Measurements from ENCODE around the gene ETS1.

DNA sequence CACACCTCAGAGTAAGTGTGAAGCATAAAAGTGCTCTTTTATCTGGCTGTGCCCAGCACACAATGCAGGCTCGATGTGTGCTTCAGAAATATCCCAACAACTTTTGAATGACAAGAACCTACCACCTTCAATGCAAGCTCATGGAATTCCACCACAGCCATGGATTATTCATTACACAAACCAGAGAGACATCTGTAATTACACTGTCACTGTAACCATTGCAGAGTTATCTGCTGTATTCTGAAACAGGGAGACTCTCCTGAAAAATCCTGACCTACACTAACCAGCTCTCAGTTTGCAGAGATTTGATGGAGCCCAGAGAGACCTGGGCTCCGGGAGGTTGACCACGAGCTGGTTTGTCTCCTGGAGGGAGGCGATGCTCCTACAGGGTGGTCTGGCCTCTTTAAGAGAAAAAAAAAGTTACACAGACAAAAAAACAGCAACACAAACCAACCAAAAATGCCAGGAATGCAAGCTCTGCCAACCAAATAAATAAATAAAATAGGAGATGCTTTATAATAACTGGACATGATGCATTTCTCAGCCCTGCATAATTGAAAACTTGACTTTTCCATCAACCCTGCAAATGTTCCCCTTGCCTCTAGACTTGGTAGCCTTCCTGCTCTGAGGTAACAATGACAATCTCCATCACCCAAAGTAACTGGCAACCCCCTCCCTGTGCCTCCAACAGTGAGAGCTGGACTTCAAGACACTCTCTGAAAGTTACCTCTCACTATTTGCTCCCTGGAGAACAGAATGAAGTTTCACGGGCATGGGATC is 69.7 kb downstream of the ETS1 start:
- TF ChIP-seq, protein P1, sequence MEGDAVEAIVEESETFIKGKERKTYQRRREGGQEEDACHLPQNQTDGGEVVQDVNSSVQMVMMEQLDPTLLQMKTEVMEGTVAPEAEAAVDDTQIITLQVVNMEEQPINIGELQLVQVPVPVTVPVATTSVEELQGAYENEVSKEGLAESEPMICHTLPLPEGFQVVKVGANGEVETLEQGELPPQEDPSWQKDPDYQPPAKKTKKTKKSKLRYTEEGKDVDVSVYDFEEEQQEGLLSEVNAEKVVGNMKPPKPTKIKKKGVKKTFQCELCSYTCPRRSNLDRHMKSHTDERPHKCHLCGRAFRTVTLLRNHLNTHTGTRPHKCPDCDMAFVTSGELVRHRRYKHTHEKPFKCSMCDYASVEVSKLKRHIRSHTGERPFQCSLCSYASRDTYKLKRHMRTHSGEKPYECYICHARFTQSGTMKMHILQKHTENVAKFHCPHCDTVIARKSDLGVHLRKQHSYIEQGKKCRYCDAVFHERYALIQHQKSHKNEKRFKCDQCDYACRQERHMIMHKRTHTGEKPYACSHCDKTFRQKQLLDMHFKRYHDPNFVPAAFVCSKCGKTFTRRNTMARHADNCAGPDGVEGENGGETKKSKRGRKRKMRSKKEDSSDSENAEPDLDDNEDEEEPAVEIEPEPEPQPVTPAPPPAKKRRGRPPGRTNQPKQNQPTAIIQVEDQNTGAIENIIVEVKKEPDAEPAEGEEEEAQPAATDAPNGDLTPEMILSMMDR (IDR thresholded peaks at IDR 0.05): no peak
- TF ChIP-seq EP300 (IDR thresholded peaks at IDR 0.05): no peak
